ENCODE results near the gene HAGHL.

DNA sequence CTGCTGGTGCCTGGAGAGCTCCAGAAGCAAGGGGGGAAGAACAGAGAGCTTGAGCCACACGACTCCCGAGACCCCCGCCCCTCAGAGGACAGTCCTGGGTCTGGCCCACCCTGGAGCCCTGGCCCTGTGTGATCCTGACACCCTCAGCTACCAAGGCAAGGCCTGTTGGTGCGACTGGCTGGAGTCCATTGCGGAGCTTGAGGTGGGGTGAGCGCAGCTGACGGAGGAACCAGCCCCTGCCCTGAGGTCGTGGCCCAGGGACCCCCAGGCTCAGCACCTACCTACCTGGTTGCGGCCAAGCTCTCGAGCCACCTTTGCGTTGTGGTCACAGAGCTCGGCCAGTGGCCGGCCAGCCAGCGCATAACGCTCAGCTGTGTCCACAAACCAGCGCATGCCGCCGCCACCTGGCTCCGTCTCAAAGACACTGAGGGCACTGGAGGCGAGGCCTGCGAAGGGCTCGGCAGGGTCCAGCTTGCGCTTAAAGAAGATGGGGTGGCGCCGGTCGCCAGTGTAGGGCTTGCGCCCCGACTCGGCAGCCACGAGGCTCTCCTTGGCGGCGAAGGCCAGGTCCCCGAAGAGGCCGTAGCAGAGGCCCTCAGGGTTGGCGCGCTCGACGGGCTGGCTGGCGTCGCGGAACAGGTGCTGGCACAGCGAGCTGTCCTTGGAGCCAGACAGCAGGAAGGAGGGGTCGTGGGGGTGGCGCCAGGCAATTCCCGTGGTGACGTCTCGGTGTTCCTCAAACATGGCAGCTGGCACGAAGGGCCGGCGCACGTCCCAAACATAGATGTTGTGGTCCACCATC, 40.2 kb upstream of the HAGHL start:
- TF ChIP-seq, protein P1, sequence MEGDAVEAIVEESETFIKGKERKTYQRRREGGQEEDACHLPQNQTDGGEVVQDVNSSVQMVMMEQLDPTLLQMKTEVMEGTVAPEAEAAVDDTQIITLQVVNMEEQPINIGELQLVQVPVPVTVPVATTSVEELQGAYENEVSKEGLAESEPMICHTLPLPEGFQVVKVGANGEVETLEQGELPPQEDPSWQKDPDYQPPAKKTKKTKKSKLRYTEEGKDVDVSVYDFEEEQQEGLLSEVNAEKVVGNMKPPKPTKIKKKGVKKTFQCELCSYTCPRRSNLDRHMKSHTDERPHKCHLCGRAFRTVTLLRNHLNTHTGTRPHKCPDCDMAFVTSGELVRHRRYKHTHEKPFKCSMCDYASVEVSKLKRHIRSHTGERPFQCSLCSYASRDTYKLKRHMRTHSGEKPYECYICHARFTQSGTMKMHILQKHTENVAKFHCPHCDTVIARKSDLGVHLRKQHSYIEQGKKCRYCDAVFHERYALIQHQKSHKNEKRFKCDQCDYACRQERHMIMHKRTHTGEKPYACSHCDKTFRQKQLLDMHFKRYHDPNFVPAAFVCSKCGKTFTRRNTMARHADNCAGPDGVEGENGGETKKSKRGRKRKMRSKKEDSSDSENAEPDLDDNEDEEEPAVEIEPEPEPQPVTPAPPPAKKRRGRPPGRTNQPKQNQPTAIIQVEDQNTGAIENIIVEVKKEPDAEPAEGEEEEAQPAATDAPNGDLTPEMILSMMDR (IDR thresholded peaks at IDR 0.05 in 2 of 3, conservative IDR thresholded peaks at IDR 0.05 in 1 of 3; ENCODE audit: borderline replicate concordance in 1 of 3, insufficient read depth in 1 of 3, low read depth in 2 of 3, low read length in 2 of 3), result no peak
- TF ChIP-seq POLR2A (IDR thresholded peaks at IDR 0.05; ENCODE audit: borderline replicate concordance, extremely low read depth, insufficient read depth, insufficient read length) (no peak), YY1 (IDR thresholded peaks at IDR 0.05; ENCODE audit: extremely low read depth, insufficient replicate concordance, low read depth, low read length) (no peak), EZH2phosphoT487 (IDR thresholded peaks at IDR 0.05; ENCODE audit: borderline replicate concordance) (no peak), RAD21 (IDR thresholded peaks at IDR 0.05; ENCODE audit: low read depth) (no peak), POLR2AphosphoS5 (IDR thresholded peaks at IDR 0.05; ENCODE audit: low read depth, low read length) (no peak), EZH2 (IDR thresholded peaks at IDR 0.05) (no peak), CEBPB (IDR thresholded peaks at IDR 0.05; ENCODE audit: low read depth) (no peak)
- TF ChIP-seq, protein P2, sequence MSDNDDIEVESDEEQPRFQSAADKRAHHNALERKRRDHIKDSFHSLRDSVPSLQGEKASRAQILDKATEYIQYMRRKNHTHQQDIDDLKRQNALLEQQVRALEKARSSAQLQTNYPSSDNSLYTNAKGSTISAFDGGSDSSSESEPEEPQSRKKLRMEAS (IDR thresholded peaks at IDR 0.05), result no peak
- TF ChIP-seq, protein P3, sequence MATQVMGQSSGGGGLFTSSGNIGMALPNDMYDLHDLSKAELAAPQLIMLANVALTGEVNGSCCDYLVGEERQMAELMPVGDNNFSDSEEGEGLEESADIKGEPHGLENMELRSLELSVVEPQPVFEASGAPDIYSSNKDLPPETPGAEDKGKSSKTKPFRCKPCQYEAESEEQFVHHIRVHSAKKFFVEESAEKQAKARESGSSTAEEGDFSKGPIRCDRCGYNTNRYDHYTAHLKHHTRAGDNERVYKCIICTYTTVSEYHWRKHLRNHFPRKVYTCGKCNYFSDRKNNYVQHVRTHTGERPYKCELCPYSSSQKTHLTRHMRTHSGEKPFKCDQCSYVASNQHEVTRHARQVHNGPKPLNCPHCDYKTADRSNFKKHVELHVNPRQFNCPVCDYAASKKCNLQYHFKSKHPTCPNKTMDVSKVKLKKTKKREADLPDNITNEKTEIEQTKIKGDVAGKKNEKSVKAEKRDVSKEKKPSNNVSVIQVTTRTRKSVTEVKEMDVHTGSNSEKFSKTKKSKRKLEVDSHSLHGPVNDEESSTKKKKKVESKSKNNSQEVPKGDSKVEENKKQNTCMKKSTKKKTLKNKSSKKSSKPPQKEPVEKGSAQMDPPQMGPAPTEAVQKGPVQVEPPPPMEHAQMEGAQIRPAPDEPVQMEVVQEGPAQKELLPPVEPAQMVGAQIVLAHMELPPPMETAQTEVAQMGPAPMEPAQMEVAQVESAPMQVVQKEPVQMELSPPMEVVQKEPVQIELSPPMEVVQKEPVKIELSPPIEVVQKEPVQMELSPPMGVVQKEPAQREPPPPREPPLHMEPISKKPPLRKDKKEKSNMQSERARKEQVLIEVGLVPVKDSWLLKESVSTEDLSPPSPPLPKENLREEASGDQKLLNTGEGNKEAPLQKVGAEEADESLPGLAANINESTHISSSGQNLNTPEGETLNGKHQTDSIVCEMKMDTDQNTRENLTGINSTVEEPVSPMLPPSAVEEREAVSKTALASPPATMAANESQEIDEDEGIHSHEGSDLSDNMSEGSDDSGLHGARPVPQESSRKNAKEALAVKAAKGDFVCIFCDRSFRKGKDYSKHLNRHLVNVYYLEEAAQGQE (IDR thresholded peaks at IDR 0.05; ENCODE audit: low read depth), result no peak
- TF ChIP-seq, protein P4, sequence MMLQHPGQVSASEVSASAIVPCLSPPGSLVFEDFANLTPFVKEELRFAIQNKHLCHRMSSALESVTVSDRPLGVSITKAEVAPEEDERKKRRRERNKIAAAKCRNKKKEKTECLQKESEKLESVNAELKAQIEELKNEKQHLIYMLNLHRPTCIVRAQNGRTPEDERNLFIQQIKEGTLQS (IDR thresholded peaks at IDR 0.05), result no peak
